ENCODE data around the gene EPC2.

EPC2 gene

GRCh38 chr2:148819019-148819585 is 174.6 kb downstream of the EPC2 start:
- DNase-seq (ENCODE audit: low spot score), result no peak
- TF ChIP-seq CTCF (IDR thresholded peaks at IDR 0.05; ENCODE audit: borderline replicate concordance, control extremely low read depth, extremely low read depth, insufficient read depth, missing control alignments), result no peak
- in situ Hi-C loops (cut with MboI; ENCODE audit: low sequenced_read_pairs, unreplicated experiment), result no loop called here

GRCh38 chr2:148824190-148824589 is 179.6 kb downstream of the EPC2 start:
- no peak for DNase-seq (ENCODE audit: low spot score)
- no peak for TF ChIP-seq CTCF (IDR thresholded peaks at IDR 0.05; ENCODE audit: borderline replicate concordance, control extremely low read depth, extremely low read depth, insufficient read depth, missing control alignments)
- in situ Hi-C loops (cut with MboI; ENCODE audit: low sequenced_read_pairs, unreplicated experiment), result no loop called here

GRCh38 chr2:148826791-148827190 is 182.2 kb downstream of the EPC2 start:
- in situ Hi-C loops (cut with MboI; ENCODE audit: low sequenced_read_pairs, unreplicated experiment), result no loop called here
- TF ChIP-seq CTCF (IDR thresholded peaks at IDR 0.05; ENCODE audit: borderline replicate concordance, control extremely low read depth, extremely low read depth, insufficient read depth, missing control alignments), result no peak

GRCh38 chr2:148828941-148829340 is 184.4 kb downstream of the EPC2 start:
- in situ Hi-C loops (cut with MboI; ENCODE audit: low sequenced_read_pairs, unreplicated experiment), result no loop called here
- TF ChIP-seq CTCF (IDR thresholded peaks at IDR 0.05; ENCODE audit: borderline replicate concordance, control extremely low read depth, extremely low read depth, insufficient read depth, missing control alignments), result no peak

More at GRCh38 chr2:148826791-148827190, 182.2 kb downstream of the EPC2 start:
- DNase-seq (ENCODE audit: low spot score), result no peak

GRCh38 chr2:148829618-148830017 is 185.1 kb downstream of the EPC2 start:
- TF ChIP-seq CTCF (IDR thresholded peaks at IDR 0.05; ENCODE audit: borderline replicate concordance, control extremely low read depth, extremely low read depth, insufficient read depth, missing control alignments), result no peak
- DNase-seq (ENCODE audit: low spot score), result no peak

More at GRCh38 chr2:148828941-148829340, 184.4 kb downstream of the EPC2 start:
- DNase-seq (ENCODE audit: low spot score), result no peak

GRCh38 chr2:148832637-148833036 is 188.1 kb downstream of the EPC2 start:
- in situ Hi-C loops (cut with MboI; ENCODE audit: low sequenced_read_pairs, unreplicated experiment), result no loop called here
- TF ChIP-seq CTCF (IDR thresholded peaks at IDR 0.05; ENCODE audit: borderline replicate concordance, control extremely low read depth, extremely low read depth, insufficient read depth, missing control alignments), result no peak
- DNase-seq (ENCODE audit: low spot score), result no peak

More at GRCh38 chr2:148829618-148830017, 185.1 kb downstream of the EPC2 start:
- in situ Hi-C loops (cut with MboI; ENCODE audit: low sequenced_read_pairs, unreplicated experiment), result no loop called here

Data from GM13976 (cell line).